Stimulated activated CD8-positive, alpha-beta memory T cell treated with anti-CD3 and anti-CD28 coated beads, Interleukin-12 subunit alpha, Interleukin-12 subunit beta, amount 100 ng/mL, for 24 hours (primary cell): Measurements from ENCODE around the gene IMMP2L.

Source experiments
- DNase-seq: peaks from one replicate; pipeline ENCODE4 v3.0.0-alpha.2; 2020; ENCODE audit errors: extremely low read depth

The IMMP2L gene

GRCh38 chr7:111223802-111224253 is 338.5 kb downstream of the IMMP2L start:
- DNase-seq: no peak

- no peak for DNase-seq
Measured at GRCh38 chr7:111215550-111215949, 346.7 kb downstream of the IMMP2L start.

- DNase-seq: no peak
Measured at GRCh38 chr7:111212857-111213523, 349.3 kb downstream of the IMMP2L start.

- no peak for DNase-seq
Measured at GRCh38 chr7:111210996-111211395, 351.3 kb downstream of the IMMP2L start.

GRCh38 chr7:111210043-111210442 is 352.2 kb downstream of the IMMP2L start:
- DNase-seq: no peak

- DNase-seq: no peak
Measured at GRCh38 chr7:111205251-111205650, 357.0 kb downstream of the IMMP2L start.

- no peak for DNase-seq
Measured at GRCh38 chr7:111202321-111202720, 360.0 kb downstream of the IMMP2L start.

- no peak for DNase-seq
Measured at GRCh38 chr7:111199643-111200042, 362.6 kb downstream of the IMMP2L start.

GRCh38 chr7:111198255-111198654 is 364.0 kb downstream of the IMMP2L start:
- DNase-seq: no peak

GRCh38 chr7:111196655-111197054 is 365.6 kb downstream of the IMMP2L start:
- no peak for DNase-seq

- no peak for DNase-seq
Measured at GRCh38 chr7:111192614-111193413, 369.5 kb downstream of the IMMP2L start.

- no peak for DNase-seq
Measured at GRCh38 chr7:111190804-111191203, 371.5 kb downstream of the IMMP2L start.

- no peak for DNase-seq
Measured at GRCh38 chr7:111184987-111185386, 377.3 kb downstream of the IMMP2L start.

- no peak for DNase-seq
Measured at GRCh38 chr7:111183321-111183720, 379.0 kb downstream of the IMMP2L start.

GRCh38 chr7:111180338-111180737 is 382.0 kb downstream of the IMMP2L start:
- DNase-seq: no peak

GRCh38 chr7:111175908-111176441 is 386.3 kb downstream of the IMMP2L start:
- DNase-seq: no peak

GRCh38 chr7:111174510-111174909 is 387.8 kb downstream of the IMMP2L start:
- DNase-seq: no peak

GRCh38 chr7:111173990-111174389 is 388.3 kb downstream of the IMMP2L start:
- no peak for DNase-seq

GRCh38 chr7:111173528-111173927 is 388.8 kb downstream of the IMMP2L start:
- no peak for DNase-seq

- DNase-seq: no peak
Measured at GRCh38 chr7:111172564-111173257, 389.6 kb downstream of the IMMP2L start.

GRCh38 chr7:111168182-111168581 is 394.1 kb downstream of the IMMP2L start:
- no peak for DNase-seq

GRCh38 chr7:111164442-111164841 is 397.9 kb downstream of the IMMP2L start:
- DNase-seq: no peak
